D341Med (cell line): ENCODE measurements around the gene MUL1.
A peak's percentile ranks its signal among the peaks of the same experiment; 100 is the strongest.
"Not testable (repeated sequence)": the region's sequence is repeated elsewhere in the genome, so short reads cannot be mapped to it uniquely, and the experiment has no call there.

Experiments
- DNase-seq: peaks from one replicate; pipeline ENCODE4 v3.0.0; 2012; ENCODE audit warnings: low spot score

MUL1 gene, protein sequence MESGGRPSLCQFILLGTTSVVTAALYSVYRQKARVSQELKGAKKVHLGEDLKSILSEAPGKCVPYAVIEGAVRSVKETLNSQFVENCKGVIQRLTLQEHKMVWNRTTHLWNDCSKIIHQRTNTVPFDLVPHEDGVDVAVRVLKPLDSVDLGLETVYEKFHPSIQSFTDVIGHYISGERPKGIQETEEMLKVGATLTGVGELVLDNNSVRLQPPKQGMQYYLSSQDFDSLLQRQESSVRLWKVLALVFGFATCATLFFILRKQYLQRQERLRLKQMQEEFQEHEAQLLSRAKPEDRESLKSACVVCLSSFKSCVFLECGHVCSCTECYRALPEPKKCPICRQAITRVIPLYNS

DNA sequence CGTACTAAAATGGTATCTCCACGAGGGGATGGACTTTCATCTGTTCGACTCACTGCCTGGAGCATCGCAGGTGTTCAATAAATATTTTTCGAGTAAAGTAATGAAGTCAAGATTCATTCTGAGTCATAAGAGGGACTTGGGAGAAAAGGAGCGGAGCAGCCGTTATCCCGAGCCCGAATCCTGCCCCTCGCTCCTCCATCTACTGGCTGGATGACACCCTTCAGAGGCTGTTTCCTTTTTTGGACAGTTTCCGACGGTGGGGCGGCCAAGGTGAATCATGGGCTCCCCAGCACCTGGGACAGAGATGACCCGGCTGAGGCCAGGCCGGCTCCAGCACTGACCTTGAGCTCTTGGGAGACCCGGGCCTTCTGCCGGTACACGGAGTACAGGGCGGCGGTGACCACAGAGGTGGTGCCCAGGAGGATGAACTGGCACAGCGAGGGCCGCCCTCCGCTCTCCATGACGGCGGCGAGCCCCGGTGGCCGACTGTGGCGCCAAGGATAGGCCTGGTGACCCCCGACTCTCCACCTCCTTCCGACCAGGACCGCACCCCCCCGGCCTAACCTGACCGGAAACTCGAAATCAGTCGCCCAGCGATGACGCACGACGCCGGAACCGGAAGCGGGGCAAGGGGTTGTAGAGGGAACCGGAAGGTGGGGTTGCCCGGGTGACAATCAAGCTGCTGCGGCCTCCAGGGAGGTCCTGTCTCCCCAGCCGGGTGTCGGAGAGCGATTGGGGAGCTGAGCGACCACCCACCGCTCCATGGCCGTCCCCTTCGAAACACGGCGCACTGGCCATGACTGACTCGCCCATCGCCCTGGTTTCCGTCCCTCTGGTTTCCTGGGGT lies at the start of gene MUL1:
MUL1 (minus strand) TSS at position 588 of the 847 bp plus-strand sequence; CDS start at position 461, 127 bp downstream.
- DNase-seq = peak; percentile 95

DNA sequence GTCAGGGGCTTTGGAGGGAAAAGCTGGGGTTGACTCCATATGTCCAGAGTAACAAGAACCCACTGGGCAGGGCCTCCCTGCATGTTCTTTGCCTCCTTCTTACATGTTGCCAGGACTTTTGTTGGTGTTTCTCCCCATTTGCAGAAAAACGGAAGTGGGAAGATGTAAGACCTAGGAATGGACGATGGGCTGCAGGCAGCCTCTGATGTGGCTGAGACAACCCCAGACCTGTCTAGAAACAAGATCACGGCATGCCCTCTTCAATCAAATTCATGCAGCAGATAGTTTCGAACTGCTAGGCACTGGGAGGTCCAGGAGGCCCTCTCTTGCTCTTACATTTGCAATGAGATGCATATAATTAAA lies 47.8 kb upstream of the MUL1 start:
- DNase-seq = no peak

DNA sequence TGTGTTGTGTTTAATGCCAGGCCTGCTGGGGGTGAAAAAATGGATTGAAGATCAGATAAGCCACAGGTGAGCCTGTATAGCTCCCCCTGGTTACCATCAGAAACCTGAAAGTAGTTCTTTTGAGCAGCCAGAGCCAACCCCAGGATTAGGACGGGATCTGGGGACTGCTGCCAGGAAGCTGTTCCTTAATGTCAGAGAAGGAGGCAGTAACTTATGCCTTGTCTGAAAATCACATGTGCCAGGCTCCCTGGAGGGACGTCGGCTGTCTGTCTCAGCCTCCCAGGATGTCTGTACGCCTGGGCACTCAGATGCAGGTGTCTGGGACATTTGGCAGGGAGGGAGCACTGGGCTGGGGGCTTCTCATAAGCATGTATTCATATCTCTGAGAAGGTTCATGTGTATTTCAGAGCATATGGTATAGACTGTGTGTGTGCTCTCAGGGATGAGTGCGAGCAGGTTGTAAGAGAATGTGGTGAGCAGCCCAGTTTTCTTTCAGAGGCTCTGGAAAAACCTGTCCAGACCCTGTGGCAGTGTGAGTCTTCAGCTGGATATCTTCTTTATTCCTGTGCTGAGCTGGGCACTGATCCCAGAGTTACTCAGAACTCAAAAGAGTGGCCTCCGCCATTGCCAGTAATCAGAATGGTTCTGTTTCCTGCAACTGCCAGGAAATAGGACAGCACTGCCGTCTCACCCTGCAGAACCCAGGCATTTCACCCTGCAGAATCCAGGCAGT lies 47.2 kb upstream of the MUL1 start:
- DNase-seq = no peak

DNA sequence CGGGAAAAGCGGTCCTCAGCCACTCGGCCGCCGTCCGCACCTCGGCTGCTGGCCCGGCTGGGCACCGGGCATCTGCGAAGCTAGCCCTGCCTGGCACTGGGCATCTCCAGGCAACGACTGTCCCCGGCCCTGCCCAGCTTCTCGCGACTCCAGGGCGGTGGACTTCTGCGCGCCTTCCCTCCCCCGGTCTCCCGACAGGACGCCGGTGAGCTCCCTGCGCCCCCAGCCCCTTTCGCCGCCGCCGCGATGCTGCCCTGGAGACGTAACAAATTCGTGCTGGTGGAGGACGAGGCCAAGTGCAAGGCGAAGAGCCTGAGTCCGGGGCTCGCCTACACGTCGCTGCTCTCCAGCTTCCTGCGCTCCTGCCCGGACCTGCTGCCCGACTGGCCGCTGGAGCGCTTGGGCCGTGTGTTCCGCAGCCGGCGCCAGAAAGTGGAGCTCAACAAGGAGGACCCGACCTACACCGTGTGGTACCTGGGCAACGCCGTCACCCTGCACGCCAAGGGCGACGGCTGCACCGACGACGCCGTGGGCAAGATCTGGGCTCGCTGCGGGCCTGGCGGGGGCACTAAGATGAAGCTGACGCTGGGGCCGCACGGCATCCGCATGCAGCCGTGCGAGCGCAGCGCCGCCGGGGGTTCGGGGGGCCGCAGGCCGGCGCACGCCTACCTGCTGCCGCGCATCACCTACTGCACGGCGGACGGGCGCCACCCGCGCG lies 44.9 kb upstream of the MUL1 start:
- peak; percentile 45 for DNase-seq

DNA sequence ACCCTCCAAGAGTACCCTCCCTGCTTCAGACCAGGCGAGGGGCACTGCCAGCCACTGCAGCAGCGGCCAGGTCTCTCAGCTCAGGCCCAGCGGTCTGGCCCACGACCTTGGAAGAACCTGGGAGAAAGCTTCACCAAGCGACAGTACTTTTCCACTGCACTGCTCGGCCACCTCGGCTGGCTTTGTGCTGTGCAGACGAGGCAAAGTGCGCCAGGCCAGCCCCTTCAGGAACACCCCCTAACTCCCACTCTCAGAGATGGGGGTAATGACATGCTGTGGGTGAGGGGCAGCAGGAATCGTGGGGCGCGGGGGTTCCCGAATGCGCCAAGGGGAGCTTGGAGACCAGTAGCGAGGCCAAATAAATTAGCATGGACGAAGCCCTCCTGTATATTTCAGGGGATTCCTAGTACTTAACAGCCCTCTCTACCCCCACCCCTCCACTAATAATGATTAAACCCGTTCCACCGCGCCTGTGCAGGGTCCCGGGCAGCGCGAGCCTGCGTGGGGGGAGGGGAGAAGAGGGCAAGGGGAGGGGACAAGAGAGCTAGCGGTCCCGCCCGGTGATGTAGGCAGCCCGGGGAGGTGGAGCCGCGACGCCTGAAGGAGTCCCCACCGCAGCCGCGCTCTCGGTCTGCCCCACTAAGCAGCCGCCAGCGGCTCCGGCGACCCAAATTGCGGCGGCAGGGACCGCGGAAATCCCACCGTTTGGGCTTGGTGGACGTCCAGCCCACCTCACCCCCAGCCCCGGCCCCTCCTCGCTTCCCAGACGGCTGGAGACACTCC lies 44.2 kb upstream of the MUL1 start, which contains the start of gene FAM43B:
FAM43B (plus strand) TSS at position 629 of the 783 bp plus-strand sequence. CDS start 401 bp downstream, outside the sequence.
- DNase-seq = peak; percentile 63

DNA sequence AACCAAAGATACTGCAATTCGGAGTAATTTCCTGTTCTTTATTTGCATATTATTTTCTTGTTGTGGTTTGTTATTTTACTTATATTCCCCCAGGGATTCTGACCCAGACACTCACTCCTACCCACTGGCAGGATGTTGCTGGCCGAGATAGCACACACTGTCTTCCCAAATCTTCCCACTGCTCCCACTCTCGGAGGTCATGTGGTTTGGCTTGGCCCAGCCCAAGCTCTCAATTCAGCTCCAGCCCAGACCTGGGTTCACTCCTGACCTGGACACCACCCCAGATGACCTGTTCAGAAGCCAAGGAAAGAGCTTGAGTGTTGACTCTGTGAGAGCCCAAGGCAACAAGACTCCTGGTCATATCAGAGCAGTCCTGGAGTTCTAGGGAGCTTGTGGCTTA lies 43.2 kb upstream of the MUL1 start:
- no peak for DNase-seq

DNA sequence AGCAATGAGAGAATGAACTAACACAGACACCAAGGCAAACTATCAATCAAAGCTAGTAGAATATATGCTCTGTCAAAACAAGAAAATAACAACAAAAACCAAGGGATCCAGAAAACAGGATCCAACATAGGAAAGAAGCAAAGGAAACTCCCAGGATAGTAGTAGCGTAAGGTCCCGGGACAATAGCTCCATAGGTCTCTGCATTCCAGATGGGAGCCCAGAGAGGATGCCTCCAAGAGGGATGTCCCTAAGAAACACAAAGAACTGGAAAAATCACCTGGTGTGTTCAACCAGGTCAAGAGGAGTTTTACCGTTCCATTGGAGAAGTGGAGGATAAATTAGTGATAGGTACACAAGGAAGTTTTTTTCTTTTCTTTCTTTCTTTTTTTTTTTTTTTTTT lies 38.7 kb upstream of the MUL1 start:
- DNase-seq = no peak

DNA sequence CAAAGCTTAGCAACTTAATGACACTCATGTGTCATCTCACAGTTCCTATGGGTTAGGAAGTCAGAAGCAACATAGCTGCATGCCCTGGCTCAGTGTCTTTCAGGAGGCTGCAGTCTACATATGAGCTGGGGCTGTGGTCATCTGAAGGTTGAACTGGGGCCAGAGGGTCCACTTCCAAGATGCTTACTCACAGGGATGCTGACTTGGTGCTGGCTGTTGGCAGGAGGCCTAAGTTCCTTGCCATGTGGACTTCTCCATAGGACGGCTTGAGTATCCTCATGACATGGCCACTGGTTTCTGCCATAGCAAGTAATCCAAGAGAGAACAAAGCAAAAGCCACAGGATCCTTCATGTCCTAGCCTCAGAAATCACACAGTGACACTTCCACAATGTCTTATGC lies 32.3 kb upstream of the MUL1 start:
- no peak for DNase-seq

DNA sequence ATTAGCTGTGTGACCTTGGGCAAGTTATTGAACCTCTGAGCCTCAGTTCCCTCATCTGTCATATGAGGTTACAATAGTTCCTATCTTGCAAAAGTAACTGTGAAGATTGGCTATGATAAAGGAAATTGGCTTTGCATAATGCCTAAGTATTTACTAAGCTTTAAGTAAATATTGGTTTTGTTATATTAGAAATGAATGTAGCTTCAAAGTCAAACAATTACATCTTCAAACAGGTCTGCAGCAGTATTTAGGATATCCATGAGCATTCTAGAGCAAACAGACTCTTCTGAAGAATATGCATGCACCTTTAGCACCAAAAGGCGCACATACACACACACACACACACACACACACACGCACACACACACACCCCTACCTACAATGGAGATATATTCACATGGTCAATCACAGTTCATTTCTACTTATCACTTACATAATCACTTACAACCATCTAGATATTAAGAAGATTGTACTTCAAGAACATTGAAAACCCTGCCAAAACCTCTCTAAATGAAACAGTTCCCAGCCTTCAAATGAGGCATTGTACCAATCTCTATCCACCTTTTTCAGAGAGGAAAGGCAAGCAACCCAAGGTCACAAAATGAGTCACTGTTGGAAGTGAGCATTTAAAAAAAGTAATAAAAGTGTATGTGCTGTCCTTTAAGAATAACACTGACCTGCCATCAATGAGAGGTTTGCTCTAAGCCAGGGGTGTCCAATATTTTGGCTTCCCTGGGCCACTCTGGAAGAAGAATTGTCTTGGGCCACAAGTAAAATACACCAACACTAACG lies 31.0 kb upstream of the MUL1 start:
- no peak for DNase-seq

DNA sequence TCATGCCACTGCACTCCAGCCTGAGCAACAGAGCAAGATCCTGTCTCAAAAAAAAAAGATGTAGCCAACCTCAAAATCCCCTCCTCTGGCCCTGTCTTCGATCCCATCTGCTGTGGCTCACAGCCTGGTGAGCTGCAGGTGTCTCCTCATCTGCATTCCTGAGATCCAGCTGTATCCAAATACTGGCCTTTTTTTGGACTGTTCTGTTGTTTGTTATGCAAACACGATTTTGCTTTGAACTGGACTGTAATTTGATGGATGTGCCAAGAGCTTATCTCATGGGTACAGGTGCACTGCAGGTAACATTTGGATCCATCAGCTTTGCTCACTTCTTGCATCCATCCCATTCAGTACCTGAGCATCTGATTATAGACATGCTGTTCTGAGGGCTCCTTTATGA lies 30.3 kb upstream of the MUL1 start:
- DNase-seq = no peak

DNA sequence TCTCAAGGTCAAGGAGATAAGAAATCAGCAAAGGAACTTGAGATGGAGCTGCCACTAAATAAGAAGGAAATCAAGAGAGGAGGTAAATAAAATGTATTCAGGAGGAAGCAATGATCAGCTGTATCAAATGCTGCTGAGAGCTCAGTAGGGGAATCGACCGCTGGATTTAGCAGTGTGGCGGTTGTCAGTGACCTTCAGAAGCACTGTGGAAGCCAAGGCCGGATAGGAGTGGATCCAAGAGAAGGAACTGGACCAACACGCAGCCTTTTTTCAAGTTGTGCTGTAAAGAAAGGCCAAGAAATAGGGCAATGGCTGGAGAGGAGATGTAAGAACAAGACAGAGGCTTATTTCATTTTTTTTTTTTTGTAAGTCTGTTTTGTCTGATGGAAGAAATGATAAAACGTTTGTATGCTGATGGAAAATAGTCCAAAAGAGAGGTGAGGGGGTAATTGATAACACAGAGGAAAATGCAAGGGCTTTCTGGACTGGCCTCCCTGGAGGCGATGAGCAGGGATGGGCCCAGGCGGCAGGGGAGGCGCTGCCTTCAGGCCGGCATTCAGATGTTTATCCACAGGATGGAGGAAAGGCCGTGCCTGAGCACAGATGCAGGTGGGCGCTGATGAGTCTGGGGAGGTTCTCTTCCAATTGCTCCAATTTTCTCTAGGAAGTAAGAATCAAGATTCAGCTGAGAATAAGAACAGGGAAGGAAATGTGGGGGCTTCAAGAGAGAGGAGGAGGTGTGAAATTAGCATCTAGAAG lies 26.9 kb upstream of the MUL1 start:
- no peak for DNase-seq

DNA sequence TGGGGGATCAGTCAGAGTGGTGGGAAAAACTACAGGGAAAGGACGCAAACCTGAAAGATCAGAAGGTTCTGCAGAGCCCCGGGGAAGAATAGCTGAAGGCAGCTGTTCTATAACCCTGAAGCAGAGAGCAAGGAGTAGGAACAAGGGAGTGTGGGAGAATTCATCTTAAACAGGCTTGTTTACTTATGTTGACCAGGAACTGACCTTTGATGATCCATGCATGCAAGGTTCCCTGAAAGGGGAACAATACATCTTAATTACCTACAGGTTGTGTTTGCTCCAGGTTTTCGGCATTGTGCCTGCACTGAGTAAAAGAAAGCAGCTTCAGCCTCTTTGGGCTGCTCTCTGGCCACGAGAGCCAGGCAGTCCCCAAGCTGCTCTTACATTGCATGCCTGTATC lies 25.7 kb upstream of the MUL1 start:
- DNase-seq = no peak

DNA sequence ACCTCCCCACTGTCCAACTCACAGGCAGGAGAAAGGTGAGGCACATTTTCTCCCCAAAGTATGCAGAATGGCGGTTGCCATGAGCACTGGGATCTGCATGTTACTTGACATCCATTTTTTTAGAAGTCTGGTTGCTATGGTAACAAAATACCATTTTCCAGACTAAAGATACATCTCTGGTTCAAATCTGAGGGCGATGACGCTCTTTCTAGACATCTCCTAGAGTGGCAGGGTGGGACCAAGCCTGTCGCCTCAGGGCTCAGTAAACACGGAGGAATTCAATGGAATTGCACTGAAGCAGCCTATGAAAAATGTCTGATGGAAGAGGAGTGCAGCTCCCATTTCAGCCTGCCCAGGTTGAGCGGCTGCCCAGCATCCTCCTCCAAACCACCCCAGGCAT lies 22.9 kb upstream of the MUL1 start:
- no peak for DNase-seq

DNA sequence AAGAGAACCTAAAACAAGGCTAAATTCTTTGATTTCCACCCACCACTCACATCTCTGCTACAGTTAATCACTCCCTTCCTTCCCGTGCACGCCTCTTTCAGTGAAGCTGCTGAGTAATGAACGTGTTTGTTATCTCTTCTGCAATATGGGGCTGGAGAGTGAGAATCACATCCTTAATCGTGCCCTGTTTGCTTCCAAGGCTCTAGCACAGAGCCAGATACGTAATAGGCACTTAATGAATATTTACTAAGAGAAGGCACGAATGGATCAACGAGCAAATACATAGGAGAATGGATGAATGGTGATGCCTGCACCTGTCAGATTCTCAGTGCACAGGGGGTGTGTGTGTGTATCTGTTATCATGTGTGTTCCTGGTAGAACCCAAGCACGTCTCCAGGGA lies 22.4 kb upstream of the MUL1 start:
- DNase-seq = no peak

DNA sequence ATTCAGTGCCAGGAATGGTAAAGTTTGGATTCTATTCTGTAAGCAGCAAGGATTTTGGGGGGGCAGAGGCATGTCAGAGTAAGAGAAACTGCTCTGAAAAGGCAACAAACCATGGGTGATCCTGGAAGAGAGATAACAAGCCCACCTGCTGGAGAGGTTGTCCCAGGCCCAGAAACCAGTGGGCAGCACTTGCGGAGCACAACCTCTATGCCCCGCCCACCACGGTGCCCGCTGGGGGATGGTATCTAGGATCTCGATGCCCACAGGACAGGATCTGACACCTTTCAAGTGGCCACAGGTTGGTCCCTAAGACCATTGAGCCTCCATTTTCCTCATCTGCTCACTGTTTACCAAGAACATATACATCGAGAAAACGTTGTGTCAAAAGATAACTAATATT lies 20.3 kb upstream of the MUL1 start:
- no peak for DNase-seq

DNA sequence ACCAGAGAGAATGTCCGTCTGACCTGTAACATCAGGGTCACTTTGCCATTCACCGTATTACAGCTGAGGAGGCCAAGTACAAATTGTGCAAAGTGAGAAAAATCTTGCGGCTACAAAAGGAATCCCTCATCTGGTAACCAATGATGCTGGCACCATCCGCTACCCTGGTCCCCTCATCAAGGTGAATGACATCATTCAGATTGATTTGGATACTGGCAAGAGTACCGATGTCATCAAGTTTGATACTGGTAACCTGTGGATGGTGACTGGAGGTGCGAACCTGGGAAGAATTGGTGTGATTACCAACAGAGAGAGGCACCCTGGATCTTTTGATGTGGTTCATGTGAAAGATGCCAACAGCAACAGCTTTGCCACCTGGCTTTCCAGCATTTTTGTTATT lies 18.3 kb upstream of the MUL1 start:
- no peak for DNase-seq

DNA sequence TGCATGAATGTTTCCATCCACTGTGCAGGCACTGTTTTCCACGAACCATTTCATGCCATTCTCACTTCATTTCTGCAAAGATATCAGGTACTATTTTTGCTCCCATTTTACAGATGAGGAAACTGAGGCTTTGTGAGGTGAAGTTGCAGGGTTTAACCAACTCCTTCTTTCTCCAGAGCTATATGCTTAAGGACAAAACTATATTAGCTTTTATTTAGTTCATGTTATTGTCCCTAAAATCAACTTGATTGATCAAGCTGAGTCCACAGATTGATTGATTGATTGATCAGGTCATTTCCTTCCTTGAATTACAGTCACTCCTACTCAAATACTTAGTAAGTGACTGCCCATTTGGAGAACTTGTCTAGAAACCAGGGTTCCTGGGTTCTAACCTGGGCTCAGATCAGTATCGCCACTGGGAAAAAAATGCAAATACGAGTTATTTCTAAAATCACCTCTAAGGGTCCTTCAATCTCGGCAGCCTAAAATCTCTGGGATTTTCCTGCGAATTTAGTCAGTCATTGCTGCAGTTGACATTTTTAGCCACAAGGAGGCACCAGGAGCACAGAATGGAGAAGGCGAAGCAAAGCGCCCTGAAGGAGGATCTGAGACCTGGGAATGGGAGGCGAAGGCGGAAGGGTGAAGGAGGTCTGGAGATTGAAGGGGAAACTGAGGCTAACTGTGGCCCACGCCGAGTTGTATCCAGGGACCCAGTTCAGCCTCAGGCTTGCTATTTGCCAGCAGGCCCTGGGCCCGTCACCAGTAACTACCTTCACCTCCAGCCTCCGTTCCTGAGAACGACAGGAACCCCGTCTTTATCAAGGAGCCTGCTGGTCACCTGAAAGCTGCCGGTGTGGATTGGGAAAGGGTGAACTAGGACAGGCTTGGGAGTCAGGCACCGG lies 14.3 kb upstream of the MUL1 start:
- peak; percentile 74 for DNase-seq

DNA sequence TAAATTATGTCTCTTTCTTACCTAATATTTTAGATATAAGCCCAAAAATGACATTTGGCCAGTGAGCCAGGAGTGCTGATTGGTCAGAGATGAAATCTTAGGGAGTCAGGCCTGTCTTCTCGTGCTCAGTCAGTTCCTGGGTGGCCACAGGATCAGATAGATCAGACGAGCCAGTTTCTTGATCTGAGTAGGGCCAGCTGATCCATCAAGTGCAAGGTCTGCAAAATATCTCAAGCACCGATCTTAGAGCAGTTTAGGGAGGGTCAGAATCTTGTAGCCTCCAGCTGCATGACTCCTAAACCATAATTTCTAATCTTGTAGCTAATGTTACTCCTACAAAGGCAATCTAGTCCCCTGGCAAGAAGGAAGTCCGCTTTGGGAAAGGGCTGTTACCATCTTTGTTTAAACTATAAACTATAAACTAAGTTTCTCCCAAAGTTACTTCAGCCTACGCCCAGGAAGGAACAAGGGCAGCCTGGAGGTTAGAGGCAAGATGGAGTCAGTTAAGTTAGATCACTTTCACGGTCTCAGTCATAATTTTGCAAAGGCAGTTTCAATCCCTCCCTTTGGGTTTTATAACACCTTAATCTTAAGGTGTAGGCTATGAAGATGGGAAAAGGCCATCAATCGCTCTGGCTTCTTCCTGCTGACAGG lies 11.8 kb upstream of the MUL1 start:
- DNase-seq = not testable (repeated sequence)
